ENCODE data around the gene TRMT10B. TPM values are rescaled to one million over a fixed set of nuclear protein-coding genes. Genes with fewer than 3 reads are reported as not detected.
"Not testable (repeated sequence)": the region's sequence is repeated elsewhere in the genome, so short reads cannot be mapped to it uniquely, and the experiment has no call there.

Gene TRMT10B
- total RNA-seq, 1 experiment from 2014 or later = 6.9 TPM

DNA sequence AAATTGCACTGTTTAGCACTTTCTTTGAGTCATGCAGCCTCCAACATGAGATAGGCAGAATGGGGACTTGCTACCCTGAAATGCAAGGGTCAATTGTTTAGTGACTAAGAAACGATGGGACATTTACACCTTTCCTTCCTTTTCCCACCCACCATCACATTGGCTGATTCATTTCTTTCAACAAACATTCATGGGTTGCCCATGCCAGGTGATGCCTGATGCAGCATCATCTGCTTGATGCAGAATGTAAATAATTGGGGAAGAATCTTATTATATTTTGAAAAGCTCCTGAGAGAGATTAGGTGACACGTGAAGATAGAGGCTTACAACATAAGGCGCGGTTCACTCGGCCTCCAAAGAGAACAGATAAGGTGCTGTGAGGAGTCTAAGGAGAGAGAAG, 4.5 kb upstream of the TRMT10B start:
- no peak overlapping the region for H3K4me3 Mint-ChIP-seq (ENCODE audit: unreplicated experiment)
- H3K27ac Mint-ChIP-seq (ENCODE audit: low read depth, unreplicated experiment) = no peak overlapping the region
- H3K4me1 Mint-ChIP-seq (ENCODE audit: insufficient read depth, unreplicated experiment) = no peaks in the 10 kb centered on the region
- POLR2A ChIA-PET = interaction anchor here (0.6 kb wide), 1 partner anchor 161 kb away, joined by 5 read pairs; no protein-coding TSS in a partner anchor
- CTCF ChIA-PET = interaction anchor here (0.8 to 1.6 kb wide), 5 partner anchors 9 to 684 kb away, joined by 3 to 8 read pairs (median 3); no protein-coding TSS in a partner anchor
- H3K27me3 Mint-ChIP-seq (ENCODE audit: insufficient read depth, unreplicated experiment) = no peaks in the 10 kb centered on the region
- BruUV-seq (replicated peaks) = no TSS peak
- H3K36me3 Mint-ChIP-seq (ENCODE audit: insufficient read depth, unreplicated experiment) = no peaks in the 10 kb centered on the region
- no peak for DNase-seq (ENCODE audit: unreplicated experiment)
- TF ChIP-seq, protein P1, sequence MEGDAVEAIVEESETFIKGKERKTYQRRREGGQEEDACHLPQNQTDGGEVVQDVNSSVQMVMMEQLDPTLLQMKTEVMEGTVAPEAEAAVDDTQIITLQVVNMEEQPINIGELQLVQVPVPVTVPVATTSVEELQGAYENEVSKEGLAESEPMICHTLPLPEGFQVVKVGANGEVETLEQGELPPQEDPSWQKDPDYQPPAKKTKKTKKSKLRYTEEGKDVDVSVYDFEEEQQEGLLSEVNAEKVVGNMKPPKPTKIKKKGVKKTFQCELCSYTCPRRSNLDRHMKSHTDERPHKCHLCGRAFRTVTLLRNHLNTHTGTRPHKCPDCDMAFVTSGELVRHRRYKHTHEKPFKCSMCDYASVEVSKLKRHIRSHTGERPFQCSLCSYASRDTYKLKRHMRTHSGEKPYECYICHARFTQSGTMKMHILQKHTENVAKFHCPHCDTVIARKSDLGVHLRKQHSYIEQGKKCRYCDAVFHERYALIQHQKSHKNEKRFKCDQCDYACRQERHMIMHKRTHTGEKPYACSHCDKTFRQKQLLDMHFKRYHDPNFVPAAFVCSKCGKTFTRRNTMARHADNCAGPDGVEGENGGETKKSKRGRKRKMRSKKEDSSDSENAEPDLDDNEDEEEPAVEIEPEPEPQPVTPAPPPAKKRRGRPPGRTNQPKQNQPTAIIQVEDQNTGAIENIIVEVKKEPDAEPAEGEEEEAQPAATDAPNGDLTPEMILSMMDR (IDR thresholded peaks at IDR 0.05; ENCODE audit: unreplicated experiment) = no peak
- no peaks in the 10 kb centered on the region for H3K9me3 Mint-ChIP-seq (ENCODE audit: unreplicated experiment)
- intact Hi-C loops (cut with micrococcal nuclease) = no loop called here

DNA sequence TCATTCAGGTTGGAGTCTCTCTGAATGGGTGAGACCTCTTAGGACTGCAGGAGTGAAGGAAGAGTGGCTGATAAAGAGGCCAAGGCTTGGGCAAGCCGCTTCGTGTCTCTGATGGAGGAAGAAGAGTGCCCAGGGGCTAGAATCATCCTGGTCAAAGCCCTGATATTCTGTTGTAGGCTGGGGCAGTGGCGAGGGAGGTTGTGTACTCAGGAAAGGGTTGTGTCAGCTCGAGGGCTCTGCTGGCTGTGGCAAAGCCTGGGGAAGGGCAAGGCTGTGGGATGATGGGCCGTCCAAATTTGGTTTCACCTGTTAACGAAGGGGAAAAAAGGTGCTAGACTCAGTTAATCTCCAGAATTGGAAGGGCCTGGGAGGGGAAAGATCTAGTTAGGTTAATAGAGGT, 2.4 kb upstream of the TRMT10B start:
- Mint-ChIP-seq H3K4me3 (ENCODE audit: unreplicated experiment) (no peak overlapping the region), H3K27ac (ENCODE audit: low read depth, unreplicated experiment) (no peak overlapping the region), H3K27me3 (ENCODE audit: insufficient read depth, unreplicated experiment) (no peaks in the 10 kb centered on the region), H3K9me3 (ENCODE audit: unreplicated experiment) (no peaks in the 10 kb centered on the region), H3K4me1 (ENCODE audit: insufficient read depth, unreplicated experiment) (no peaks in the 10 kb centered on the region), H3K36me3 (ENCODE audit: insufficient read depth, unreplicated experiment) (no peaks in the 10 kb centered on the region)
- BruUV-seq (replicated peaks) = no TSS peak
- TF ChIP-seq, protein P1 (IDR thresholded peaks at IDR 0.05; ENCODE audit: unreplicated experiment) = no peak
- intact Hi-C loops (cut with micrococcal nuclease) = loop anchor here (5.0 kb wide), 1 partner anchor 169 kb away; no protein-coding TSS in a partner anchor
- no peak for DNase-seq (ENCODE audit: unreplicated experiment)
- CTCF ChIA-PET = interaction anchor here (0.7 to 1.2 kb wide), 2 partner anchors 39 to 611 kb away, joined by 4 to 6 read pairs; no protein-coding TSS in a partner anchor
- POLR2A ChIA-PET = no interaction called here

DNA sequence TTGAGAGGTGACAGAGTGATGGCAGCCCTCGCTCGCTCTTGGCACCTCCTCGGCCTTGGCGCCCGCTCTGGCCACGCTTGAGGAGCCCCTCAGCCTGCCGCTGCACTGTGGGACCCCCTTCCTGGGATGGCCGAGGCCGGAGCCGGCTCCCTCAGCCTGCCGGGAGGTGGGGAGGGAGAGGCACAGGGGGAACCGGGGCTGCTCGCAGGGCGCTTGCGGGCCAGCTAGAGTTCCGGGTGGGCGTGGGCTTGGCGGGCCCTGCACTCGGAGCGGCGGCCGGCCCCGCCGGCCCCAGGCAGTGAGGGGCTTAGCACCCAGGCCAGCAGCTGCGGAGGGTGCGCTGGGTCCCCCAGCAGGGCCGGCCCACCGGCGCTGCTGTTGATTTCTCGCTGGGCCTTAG, 1.9 kb upstream of the TRMT10B start:
- CTCF ChIA-PET; DNase-seq (ENCODE audit: unreplicated experiment); POLR2A ChIA-PET; BruUV-seq (replicated peaks); H3K27me3 Mint-ChIP-seq (ENCODE audit: insufficient read depth, unreplicated experiment); H3K4me1 Mint-ChIP-seq (ENCODE audit: insufficient read depth, unreplicated experiment); H3K36me3 Mint-ChIP-seq (ENCODE audit: insufficient read depth, unreplicated experiment); H3K9me3 Mint-ChIP-seq (ENCODE audit: unreplicated experiment); H3K4me3 Mint-ChIP-seq (ENCODE audit: unreplicated experiment); H3K27ac Mint-ChIP-seq (ENCODE audit: low read depth, unreplicated experiment): not testable (repeated sequence)
- intact Hi-C loops (cut with micrococcal nuclease) = loop anchor here (5.0 kb wide), 1 partner anchor 169 kb away; no protein-coding TSS in a partner anchor

DNA sequence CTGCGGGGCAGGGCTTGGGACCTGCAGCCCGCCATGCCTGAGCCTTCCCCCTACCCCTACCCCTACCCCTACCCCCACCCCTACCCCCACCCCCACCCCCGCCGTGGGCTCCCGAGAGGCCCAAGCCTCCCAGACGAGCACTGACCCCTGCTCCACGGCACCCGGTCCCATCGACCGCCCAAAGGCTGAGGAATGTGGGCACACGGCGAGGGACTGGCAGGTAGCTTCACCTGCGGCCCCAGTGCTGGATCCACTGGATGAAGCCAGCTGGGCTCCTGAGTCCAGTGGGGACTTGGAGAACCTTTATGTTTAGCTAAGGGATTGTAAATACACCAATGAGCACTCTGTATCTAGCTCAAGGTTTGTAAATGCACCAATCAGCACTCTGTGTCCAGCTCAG, 1.5 kb upstream of the TRMT10B start:
- POLR2A ChIA-PET = interaction anchor here (1.4 kb wide), 1 partner anchor 160 kb away, joined by 3 read pairs; the partner anchor contains the start of gene TOMM5
- H3K4me3 Mint-ChIP-seq (ENCODE audit: unreplicated experiment); BruUV-seq (replicated peaks); DNase-seq (ENCODE audit: unreplicated experiment); H3K27me3 Mint-ChIP-seq (ENCODE audit: insufficient read depth, unreplicated experiment); H3K9me3 Mint-ChIP-seq (ENCODE audit: unreplicated experiment); H3K4me1 Mint-ChIP-seq (ENCODE audit: insufficient read depth, unreplicated experiment); H3K27ac Mint-ChIP-seq (ENCODE audit: low read depth, unreplicated experiment); H3K36me3 Mint-ChIP-seq (ENCODE audit: insufficient read depth, unreplicated experiment); CTCF ChIA-PET: not testable (repeated sequence)
- intact Hi-C loops (cut with micrococcal nuclease) = loop anchor here (5.0 kb wide), 1 partner anchor 170 kb away; no protein-coding TSS in a partner anchor

DNA sequence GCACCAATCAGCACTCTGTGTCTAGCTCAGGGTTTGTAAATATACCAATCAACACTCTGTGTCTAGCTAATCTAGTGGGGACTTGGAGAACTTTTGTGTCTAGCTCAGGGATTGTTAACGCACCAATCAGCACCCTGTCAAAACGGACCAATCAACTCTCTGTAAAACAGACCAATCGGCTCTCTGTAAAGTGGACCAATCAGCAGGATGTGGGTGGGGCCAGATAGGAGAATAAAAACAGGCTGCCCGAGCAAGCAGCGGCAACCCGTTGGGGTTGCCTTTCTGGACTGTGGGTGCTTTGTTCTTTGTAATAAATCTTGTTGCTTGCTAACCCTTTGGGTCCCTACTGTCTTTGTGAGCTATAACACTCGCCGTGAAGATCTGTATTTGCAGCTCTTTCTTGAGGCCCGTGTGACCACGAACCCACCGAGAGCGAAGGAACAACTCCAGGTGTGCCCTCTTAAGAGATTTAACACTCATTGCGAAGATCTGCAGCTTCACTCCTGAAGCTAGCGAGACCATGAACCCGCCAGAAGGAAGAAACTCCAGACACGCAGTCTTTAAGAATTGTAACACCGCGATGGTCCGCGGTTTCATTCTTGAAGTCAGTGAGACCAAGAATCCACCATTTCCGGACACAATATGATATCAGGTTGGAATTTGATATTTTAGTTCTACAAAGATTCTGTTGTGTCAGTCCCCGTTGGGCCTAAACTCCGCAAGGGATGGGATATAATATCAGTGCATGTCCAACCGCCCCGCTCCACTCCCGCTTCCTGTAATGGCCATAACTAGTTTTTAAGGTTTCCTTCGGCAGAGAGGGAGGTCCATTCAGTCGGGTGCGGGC, 740 bp upstream of the TRMT10B start:
- peak overlapping the region; percentile 57 for H3K27ac Mint-ChIP-seq (ENCODE audit: low read depth, unreplicated experiment)
- no peaks in the 10 kb centered on the region for H3K4me1 Mint-ChIP-seq (ENCODE audit: insufficient read depth, unreplicated experiment)
- ChIA-PET POLR2A (interaction anchor here (0.6 to 1.4 kb wide), 3 partner anchors 47 to 959 kb away, joined by 3 read pairs; partner anchors contain the start of gene TOMM5), CTCF (interaction anchor here (0.6 to 1.1 kb wide), 4 partner anchors 16 to 268 kb away, joined by 3 to 4 read pairs (median 3); no protein-coding TSS in a partner anchor)
- intact Hi-C loops (cut with micrococcal nuclease) = loop anchor here (5.0 kb wide), 1 partner anchor 171 kb away; no protein-coding TSS in a partner anchor
- no peaks in the 10 kb centered on the region for H3K36me3 Mint-ChIP-seq (ENCODE audit: insufficient read depth, unreplicated experiment)
- H3K4me3 Mint-ChIP-seq (ENCODE audit: unreplicated experiment) = peak overlapping the region; percentile 78
- DNase-seq (ENCODE audit: unreplicated experiment) = no peak
- TF ChIP-seq, protein P1 (IDR thresholded peaks at IDR 0.05; ENCODE audit: unreplicated experiment) = no peak
- H3K9me3 Mint-ChIP-seq (ENCODE audit: unreplicated experiment) = no peaks in the 10 kb centered on the region
- no TSS peak for BruUV-seq (replicated peaks)
- H3K27me3 Mint-ChIP-seq (ENCODE audit: insufficient read depth, unreplicated experiment) = no peaks in the 10 kb centered on the region

Data from MCF 10A (cell line).